Mesenchymal stem cell (in vitro differentiated cells and primary cell): ENCODE data around the gene PMEPA1.

Experiments used
- DNase-seq: peaks from one replicate; pipeline ENCODE4 v3.0.0-alpha.2; 2013
- H2AFZ ChIP-seq: one replicate; pipeline ENCODE4 v1.6.1; 2013; ENCODE audit warnings: low read depth, mild to moderate bottlenecking, control low read depth, inconsistent platforms, low read length, moderate library complexity
- H2AK5ac ChIP-seq: 2 replicates; pipeline ENCODE4 v1.6.1; 2013; ENCODE audit warnings: low read length, moderate library complexity, mild to moderate bottlenecking, inconsistent platforms; ENCODE audit not compliant: severe bottlenecking
- H2BK120ac ChIP-seq: one replicate; pipeline ENCODE4 v1.6.1; 2013; ENCODE audit warnings: low read depth, mild to moderate bottlenecking, inconsistent platforms, low read length, moderate library complexity
- H2BK12ac ChIP-seq, 2 experiments: one replicate each; pipeline ENCODE4 v1.6.1; 2013; ENCODE audit warnings: inconsistent platforms in 2 of 2, low read length in 2 of 2, mild to moderate bottlenecking in 2 of 2, moderate library complexity in 2 of 2, control low read depth in 1 of 2
- H2BK15ac ChIP-seq: one replicate; pipeline ENCODE4 v1.6.1; 2013; ENCODE audit warnings: mild to moderate bottlenecking, low read depth, inconsistent platforms; ENCODE audit not compliant: poor library complexity, severe bottlenecking
- H2BK5ac ChIP-seq: 2 replicates; pipeline ENCODE4 v1.6.1; 2013; ENCODE audit warnings: low read depth, mild to moderate bottlenecking, low read length, control low read depth, inconsistent platforms; ENCODE audit not compliant: poor library complexity, severe bottlenecking
- H3K14ac ChIP-seq, 2 experiments: one replicate each; pipeline ENCODE4 v1.6.1; 2013; ENCODE audit warnings: inconsistent platforms in 2 of 2, low read length in 2 of 2, control low read depth in 1 of 2, mild to moderate bottlenecking in 1 of 2, moderate library complexity in 1 of 2
- H3K18ac ChIP-seq, 2 experiments: one replicate each; pipeline ENCODE4 v1.6.1; 2013; ENCODE audit warnings: inconsistent platforms in 2 of 2, low read length in 2 of 2, control low read depth in 1 of 2, low read depth in 1 of 2, mild to moderate bottlenecking in 1 of 2
- H3K23ac ChIP-seq, 2 experiments: one replicate each; pipeline ENCODE4 v1.6.1; 2013; ENCODE audit warnings: inconsistent platforms in 2 of 2, low read length in 2 of 2, mild to moderate bottlenecking in 2 of 2, moderate library complexity in 2 of 2, control low read depth in 1 of 2
- H3K27ac ChIP-seq: 2 replicates; pipeline ENCODE4 v1.5.1; 2013; ENCODE audit warnings: mild to moderate bottlenecking, moderate library complexity, low read length, control low read depth, inconsistent platforms; ENCODE audit not compliant: poor library complexity, severe bottlenecking
- H3K27me3 ChIP-seq, 2 experiments: 2 replicates each; pipeline versions ENCODE4 v1.6.1 to v1.7.0; 2013; ENCODE audit warnings: low read length in 2 of 2, mild to moderate bottlenecking in 2 of 2, moderate library complexity in 2 of 2, control low read depth in 1 of 2, inconsistent platforms in 1 of 2; ENCODE audit not compliant: control insufficient read depth in 1 of 2, insufficient read depth in 1 of 2
- H3K36me3 ChIP-seq, 2 experiments: 2 replicates each; pipeline versions ENCODE4 v1.6.1 to v1.7.0; 2013; ENCODE audit warnings: low read length in 2 of 2, control low read depth in 1 of 2, inconsistent platforms in 1 of 2, low read depth in 1 of 2, mild to moderate bottlenecking in 1 of 2; ENCODE audit not compliant: insufficient read depth in 2 of 2, control insufficient read depth in 1 of 2
- H3K4ac ChIP-seq, 2 experiments: one replicate each; pipeline ENCODE4 v1.6.1; 2013; ENCODE audit warnings: inconsistent platforms in 2 of 2, low read length in 2 of 2, mild to moderate bottlenecking in 2 of 2, moderate library complexity in 2 of 2, control low read depth in 1 of 2, low read depth in 1 of 2
- H3K4me1 ChIP-seq: 2 replicates; pipeline ENCODE4 v1.6.1; 2013; ENCODE audit warnings: low read depth, low read length, control low read depth; ENCODE audit not compliant: control insufficient read depth, insufficient read depth
- H3K4me2 ChIP-seq: 2 replicates; pipeline ENCODE4 v1.6.1; 2013; ENCODE audit warnings: low read length, mild to moderate bottlenecking, inconsistent platforms; ENCODE audit not compliant: poor library complexity, severe bottlenecking
- H3K4me3 ChIP-seq, 2 experiments: 2 replicates each; pipeline versions ENCODE4 v1.5.1 to v1.7.0; 2013; ENCODE audit warnings: low read length in 2 of 2, mild to moderate bottlenecking in 2 of 2, control low read depth in 1 of 2, low read depth in 1 of 2; ENCODE audit not compliant: insufficient read depth in 1 of 2
- H3K79me1 ChIP-seq: replicated peaks from 2 replicates; pipeline ENCODE4 v1.6.1; 2013; ENCODE audit warnings: mild to moderate bottlenecking, control low read depth, low read length, inconsistent platforms; ENCODE audit not compliant: poor library complexity, severe bottlenecking
- H3K9ac ChIP-seq: 2 replicates; pipeline ENCODE4 v1.7.0; 2013; ENCODE audit warnings: mild to moderate bottlenecking, low read length, moderate library complexity
- H3K9me3 ChIP-seq: 2 replicates; pipeline ENCODE4 v1.7.0; 2013; ENCODE audit warnings: mild to moderate bottlenecking, low read length; ENCODE audit not compliant: control insufficient read depth
- H4K8ac ChIP-seq: one replicate; pipeline ENCODE4 v1.6.1; 2013; ENCODE audit warnings: inconsistent platforms, mild to moderate bottlenecking, low read length, moderate library complexity
- H4K91ac ChIP-seq: one replicate; pipeline ENCODE4 v1.6.1; 2013; ENCODE audit warnings: mild to moderate bottlenecking, low read length, inconsistent platforms
- WGBS: methylation state at CpG from one replicate; pipeline ENCODE4 v1.1.7; 2013; ENCODE audit warnings: mixed read lengths; 5-methylcytosine and 5-hydroxymethylcytosine counted together

PMEPA1 gene

DNA sequence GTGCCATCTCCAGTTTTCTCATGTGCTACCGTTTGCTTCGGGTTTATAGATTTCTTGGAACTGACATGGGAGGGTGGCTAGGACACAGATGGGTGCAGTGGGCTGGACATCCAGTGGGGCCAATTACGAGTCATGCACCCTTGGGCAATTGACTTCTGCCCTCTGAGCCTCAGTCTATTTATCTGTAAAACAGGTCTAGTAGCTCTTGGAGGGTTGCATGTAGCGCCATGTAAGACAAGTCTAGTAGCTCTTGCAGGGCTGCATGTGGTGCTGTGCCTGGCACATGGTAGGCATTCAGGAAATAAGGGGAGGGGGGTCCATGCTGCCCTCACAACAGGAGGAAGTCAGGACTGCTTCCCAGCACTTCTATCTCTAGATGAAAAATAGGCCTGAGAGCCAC is 15.3 kb downstream of the PMEPA1 start:
- H3K14ac ChIP-seq = no peak overlapping the region
- H2AK5ac ChIP-seq = no peak overlapping the region
- 84% methylated on average over 4 of the region's 4 CpGs for WGBS
- H3K18ac ChIP-seq = no peak overlapping the region
- no peak overlapping the region for H2BK120ac ChIP-seq
- no peaks in the 10 kb centered on the region for H3K9me3 ChIP-seq
- no peak overlapping the region for H2BK5ac ChIP-seq
- no peak overlapping the region for H2BK12ac ChIP-seq
- H4K8ac ChIP-seq = no peak overlapping the region
- H3K27me3 ChIP-seq = peaks cover 0 to 28% of the 10 kb centered on the region in 2 experiments
- DNase-seq = no peak
- H3K9ac ChIP-seq = no peak overlapping the region
- no peak overlapping the region for H3K23ac ChIP-seq
- H3K4ac ChIP-seq = no peak overlapping the region
- H3K27ac ChIP-seq = no peak overlapping the region
- peaks cover 62% of the 10 kb centered on the region for H3K79me1 ChIP-seq
- H3K36me3 ChIP-seq = peaks cover 0 to 11% of the 10 kb centered on the region in 2 experiments
- no peak overlapping the region for H2AFZ ChIP-seq
- H3K4me2 ChIP-seq = no peak overlapping the region
- no peak overlapping the region for H3K4me3 ChIP-seq
- no peak overlapping the region for H2BK15ac ChIP-seq
- peaks cover 48% of the 10 kb centered on the region for H3K4me1 ChIP-seq
- H4K91ac ChIP-seq = no peak overlapping the region

DNA sequence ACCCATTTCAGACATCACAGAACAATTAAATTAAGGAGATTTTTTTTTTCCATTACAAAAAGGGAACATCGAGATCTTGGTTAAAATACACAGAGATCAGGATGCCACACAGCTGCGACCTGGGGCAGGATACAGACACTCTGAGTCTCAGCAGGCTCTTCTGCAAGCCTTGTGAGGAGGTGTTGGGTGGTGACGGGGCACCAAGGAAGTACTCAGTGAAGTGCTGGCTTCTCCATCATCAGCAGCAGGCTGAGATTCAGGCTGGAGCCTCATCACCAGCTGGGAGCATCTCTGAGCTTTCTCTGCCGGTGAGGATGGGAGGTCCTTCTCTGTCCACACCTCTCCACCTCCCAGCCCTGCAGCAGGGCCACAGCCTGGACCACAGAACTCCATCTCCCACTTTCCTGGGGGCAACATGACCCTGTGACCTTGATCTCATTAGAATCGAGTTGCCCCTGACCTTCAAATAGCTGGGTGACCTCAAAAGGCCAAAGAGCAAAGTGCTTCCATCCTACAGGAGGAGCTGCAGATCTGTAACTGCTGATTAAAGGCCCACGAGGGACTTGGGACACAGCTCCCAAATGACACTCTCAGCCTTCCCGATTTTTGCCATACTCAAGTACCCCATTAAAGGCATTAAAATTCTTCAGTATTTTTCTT is 16.0 kb downstream of the PMEPA1 start:
- no peak overlapping the region for H3K18ac ChIP-seq
- no peak for DNase-seq
- H3K27me3 ChIP-seq = peaks cover 0 to 34% of the 10 kb centered on the region in 2 experiments
- H2BK15ac ChIP-seq = no peak overlapping the region
- no peak overlapping the region for H2BK12ac ChIP-seq
- no peak overlapping the region for H3K4ac ChIP-seq
- no peak overlapping the region for H4K91ac ChIP-seq
- H3K4me2 ChIP-seq = no peak overlapping the region
- H3K23ac ChIP-seq = no peak overlapping the region
- peaks cover 43% of the 10 kb centered on the region for H3K4me1 ChIP-seq
- no peak overlapping the region for H3K9ac ChIP-seq
- H2BK5ac ChIP-seq = no peak overlapping the region
- 71% methylated on average over 7 of the region's 7 CpGs for WGBS
- H2AK5ac ChIP-seq = no peak overlapping the region
- H3K27ac ChIP-seq = no peak overlapping the region
- H2AFZ ChIP-seq = no peak overlapping the region
- peaks cover 67% of the 10 kb centered on the region for H3K79me1 ChIP-seq
- peaks cover 0 to 11% of the 10 kb centered on the region in 2 experiments for H3K36me3 ChIP-seq
- no peaks in the 10 kb centered on the region for H3K9me3 ChIP-seq
- H3K4me3 ChIP-seq = no peak overlapping the region
- H2BK120ac ChIP-seq = no peak overlapping the region
- no peak overlapping the region for H3K14ac ChIP-seq
- H4K8ac ChIP-seq = no peak overlapping the region

DNA sequence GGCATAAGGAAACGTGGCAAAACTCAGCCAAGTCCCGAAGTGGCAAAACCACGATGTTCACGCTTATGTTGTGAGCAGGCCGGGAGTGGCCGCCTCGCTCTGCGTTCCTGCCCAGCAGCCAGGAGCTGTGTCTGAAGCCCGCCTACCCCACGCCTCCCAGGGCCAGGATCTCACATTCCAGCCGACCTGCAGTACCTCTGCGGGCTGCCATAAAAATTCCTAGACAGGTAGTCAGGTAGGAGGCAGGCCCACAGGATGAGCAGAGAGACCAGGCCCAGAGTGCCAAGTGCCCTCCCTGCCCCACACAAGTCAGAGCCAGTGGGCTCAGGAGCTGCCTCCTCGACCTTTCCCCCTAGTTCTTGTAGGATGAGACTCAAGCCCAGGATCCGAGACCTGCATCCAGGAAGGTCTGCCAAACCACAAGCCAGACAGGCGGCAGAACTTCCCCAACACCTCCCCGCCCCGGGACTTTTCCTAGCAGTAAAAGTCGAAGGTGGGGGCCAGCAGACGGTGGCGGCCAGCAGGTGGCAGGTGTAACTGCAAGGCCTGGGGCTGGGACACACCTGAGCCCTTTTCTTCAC is 16.7 kb downstream of the PMEPA1 start:
- no peak overlapping the region for H2AFZ ChIP-seq

GRCh38 chr20:57692393-57692792 is 17.4 kb downstream of the PMEPA1 start:
- no peak overlapping the region for H3K27ac ChIP-seq
- H3K4ac ChIP-seq = peak overlapping the region in 1 of 2 experiments; percentile 18
- H3K79me1 ChIP-seq = peaks cover 79% of the 10 kb centered on the region
- peak overlapping the region; percentile 46 for H2AK5ac ChIP-seq
- H3K14ac ChIP-seq = no peak overlapping the region
- H3K18ac ChIP-seq = no peak overlapping the region
- H3K36me3 ChIP-seq = peaks cover 0 to 11% of the 10 kb centered on the region in 2 experiments
- H3K4me3 ChIP-seq = no peak overlapping the region
- H2BK5ac ChIP-seq = no peak overlapping the region
- no peak overlapping the region for H2BK15ac ChIP-seq
- no peak overlapping the region for H4K8ac ChIP-seq
- no peak overlapping the region for H3K4me2 ChIP-seq
- no peak overlapping the region for H3K9ac ChIP-seq
- no peak overlapping the region for H4K91ac ChIP-seq
- H2AFZ ChIP-seq = no peak overlapping the region
- peaks cover 40% of the 10 kb centered on the region for H3K4me1 ChIP-seq
- no peaks in the 10 kb centered on the region for H3K9me3 ChIP-seq
- WGBS = 91% methylated on average over 10 of the region's 10 CpGs
- peaks cover 0 to 48% of the 10 kb centered on the region in 2 experiments for H3K27me3 ChIP-seq
- no peak overlapping the region for H2BK12ac ChIP-seq
- H3K23ac ChIP-seq = no peak overlapping the region
- H2BK120ac ChIP-seq = no peak overlapping the region
- DNase-seq = no peak

More for the DNA sequence above, 16.7 kb downstream of the PMEPA1 start:
- no peak overlapping the region for H2BK120ac ChIP-seq
- no peak overlapping the region for H2BK12ac ChIP-seq
- no peak overlapping the region for H2BK5ac ChIP-seq
- no peak overlapping the region for H3K4me2 ChIP-seq
- H3K9ac ChIP-seq = no peak overlapping the region
- no peak overlapping the region for H2AK5ac ChIP-seq
- H3K79me1 ChIP-seq = peaks cover 74% of the 10 kb centered on the region
- no peak overlapping the region for H3K4ac ChIP-seq
- peaks cover 0 to 11% of the 10 kb centered on the region in 2 experiments for H3K36me3 ChIP-seq
- H3K23ac ChIP-seq = no peak overlapping the region
- no peak overlapping the region for H3K4me3 ChIP-seq
- no peaks in the 10 kb centered on the region for H3K9me3 ChIP-seq
- DNase-seq = no peak
- H4K91ac ChIP-seq = no peak overlapping the region
- H3K4me1 ChIP-seq = peaks cover 40% of the 10 kb centered on the region
- H3K18ac ChIP-seq = no peak overlapping the region
- H2BK15ac ChIP-seq = no peak overlapping the region
- no peak overlapping the region for H3K27ac ChIP-seq
- no peak overlapping the region for H4K8ac ChIP-seq
- no peak overlapping the region for H3K14ac ChIP-seq
- H3K27me3 ChIP-seq = peaks cover 0 to 41% of the 10 kb centered on the region in 2 experiments
- WGBS = 79% methylated on average over 20 of the region's 20 CpGs
